GM21723 (cell line): ENCODE measurements around the gene PDGFB.

Experiments
- ATAC-seq: cut with Tn5 transposase; IDR thresholded peaks from one replicate; pipeline ENCODE4 v1.9.1; 2021; ENCODE audit warnings: mild to moderate bottlenecking, moderate library complexity; ENCODE audit not compliant: unreplicated experiment

Gene PDGFB

GRCh38 chr22:39244496-39245129 lies at the start of gene PDGFB:
TSS of gene PDGFB (minus strand) at chr22:39244982. CDS start at chr22:39243963, 1,019 bp downstream.
- no peak for ATAC-seq

- no peak for ATAC-seq
Observed at GRCh38 chr22:39293766-39294368, 49.1 kb upstream of the PDGFB start.

- ATAC-seq, result no peak
Observed at GRCh38 chr22:39292561-39293074, 47.8 kb upstream of the PDGFB start.

- no peak for ATAC-seq
Observed at GRCh38 chr22:39292031-39292462, 47.3 kb upstream of the PDGFB start.

GRCh38 chr22:39291523-39291922 lies 46.7 kb upstream of the PDGFB start:
- ATAC-seq, result no peak

- ATAC-seq, result no peak
Observed at GRCh38 chr22:39290724-39291161, 46.0 kb upstream of the PDGFB start.

GRCh38 chr22:39289975-39290720 lies 45.4 kb upstream of the PDGFB start:
- ATAC-seq, result no peak

- no peak for ATAC-seq
Observed at GRCh38 chr22:39289533-39289932, 44.8 kb upstream of the PDGFB start.

GRCh38 chr22:39288135-39288898 lies 43.5 kb upstream of the PDGFB start:
- ATAC-seq, result no peak

- no peak for ATAC-seq
Observed at GRCh38 chr22:39287076-39287725, 42.4 kb upstream of the PDGFB start.

- no peak for ATAC-seq
Observed at GRCh38 chr22:39284983-39285382, 40.2 kb upstream of the PDGFB start.

GRCh38 chr22:39284142-39284980 lies 39.6 kb upstream of the PDGFB start:
- ATAC-seq, result no peak

- no peak for ATAC-seq
Observed at GRCh38 chr22:39283322-39284141, 38.8 kb upstream of the PDGFB start.

GRCh38 chr22:39282645-39283321 lies 38.0 kb upstream of the PDGFB start:
- no peak for ATAC-seq

GRCh38 chr22:39281126-39281525 lies 36.3 kb upstream of the PDGFB start:
- no peak for ATAC-seq

GRCh38 chr22:39280250-39280649 lies 35.5 kb upstream of the PDGFB start:
- ATAC-seq, result no peak

- ATAC-seq, result no peak
Observed at GRCh38 chr22:39279170-39279850, 34.5 kb upstream of the PDGFB start.

GRCh38 chr22:39278040-39278439 lies 33.3 kb upstream of the PDGFB start:
- ATAC-seq, result no peak
